ENCODE data around the gene EXT2.

Gene EXT2

GRCh38 chr11:44150401-44150800 lies 54.9 kb downstream of the EXT2 start:
- Histone ChIP-seq H3K27me3 (replicated peaks; ENCODE audit: insufficient read depth, low read length) (no peaks in the 10 kb centered on the region), H3K4me1 (ENCODE audit: low read length) (no peaks in the 10 kb centered on the region), H3K27ac (ENCODE audit: low read length) (no peak overlapping the region), H3K79me2 (ENCODE audit: low read length) (no peaks in the 10 kb centered on the region), H3K4me3 (ENCODE audit: low read length) (no peak overlapping the region), H4K20me1 (ENCODE audit: insufficient read depth, low read length) (no peaks in the 10 kb centered on the region), H2AFZ (ENCODE audit: low read length) (no peak overlapping the region), H3K9me3 (replicated peaks; ENCODE audit: insufficient read depth, low read length) (no peaks in the 10 kb centered on the region), H3K36me3 (replicated peaks; ENCODE audit: insufficient read depth, low read length) (no peaks in the 10 kb centered on the region), H3F3A (ENCODE audit: insufficient read depth, low read length) (no peaks in the 10 kb centered on the region), H3K9ac (ENCODE audit: low read length) (no peak overlapping the region), H3K4me2 (ENCODE audit: low read depth, low read length) (no peak overlapping the region), H3K9me2 (replicated peaks; ENCODE audit: insufficient read depth, low read length) (no peaks in the 10 kb centered on the region)
- DNase-seq, result no peak
- TF ChIP-seq EZH2 (optimal IDR thresholded peaks at IDR 0.05; ENCODE audit: low read depth, low read length) (no peak), EZH2phosphoT487 (IDR thresholded peaks at IDR 0.05; ENCODE audit: low read length) (no peak), CTCF (IDR thresholded peaks at IDR 0.05; ENCODE audit: low read length) (no peak)

- Histone ChIP-seq H3K36me3 (replicated peaks; ENCODE audit: insufficient read depth, low read length) (no peaks in the 10 kb centered on the region), H4K20me1 (ENCODE audit: insufficient read depth, low read length) (no peaks in the 10 kb centered on the region), H3K27me3 (replicated peaks; ENCODE audit: insufficient read depth, low read length) (no peaks in the 10 kb centered on the region), H2AFZ (ENCODE audit: low read length) (no peak overlapping the region), H3K4me2 (ENCODE audit: low read depth, low read length) (no peak overlapping the region), H3K27ac (ENCODE audit: low read length) (no peak overlapping the region), H3F3A (ENCODE audit: insufficient read depth, low read length) (no peaks in the 10 kb centered on the region), H3K9me3 (replicated peaks; ENCODE audit: insufficient read depth, low read length) (no peaks in the 10 kb centered on the region), H3K4me3 (ENCODE audit: low read length) (no peak overlapping the region), H3K79me2 (ENCODE audit: low read length) (no peaks in the 10 kb centered on the region), H3K9me2 (replicated peaks; ENCODE audit: insufficient read depth, low read length) (no peaks in the 10 kb centered on the region), H3K9ac (ENCODE audit: low read length) (no peak overlapping the region), H3K4me1 (ENCODE audit: low read length) (no peaks in the 10 kb centered on the region)
- DNase-seq, result no peak
- TF ChIP-seq EZH2 (optimal IDR thresholded peaks at IDR 0.05; ENCODE audit: low read depth, low read length), result no peak
- no peak for TF ChIP-seq EZH2phosphoT487 (IDR thresholded peaks at IDR 0.05; ENCODE audit: low read length)
- TF ChIP-seq CTCF (IDR thresholded peaks at IDR 0.05; ENCODE audit: low read length), result no peak
Observed at GRCh38 chr11:44157019-44157418, 61.5 kb downstream of the EXT2 start.

- no peak overlapping the region for H2AFZ ChIP-seq (ENCODE audit: low read length)
- H3K9ac ChIP-seq (ENCODE audit: low read length), result no peak overlapping the region
- DNase-seq, result no peak
- no peaks in the 10 kb centered on the region for H3K9me2 ChIP-seq (replicated peaks; ENCODE audit: insufficient read depth, low read length)
- no peak overlapping the region for H3K4me3 ChIP-seq (ENCODE audit: low read length)
- no peaks in the 10 kb centered on the region for H3K36me3 ChIP-seq (replicated peaks; ENCODE audit: insufficient read depth, low read length)
- no peaks in the 10 kb centered on the region for H3F3A ChIP-seq (ENCODE audit: insufficient read depth, low read length)
- H4K20me1 ChIP-seq (ENCODE audit: insufficient read depth, low read length), result no peaks in the 10 kb centered on the region
- TF ChIP-seq EZH2phosphoT487 (IDR thresholded peaks at IDR 0.05; ENCODE audit: low read length) (no peak), CTCF (IDR thresholded peaks at IDR 0.05; ENCODE audit: low read length) (no peak), EZH2 (optimal IDR thresholded peaks at IDR 0.05; ENCODE audit: low read depth, low read length) (no peak)
- no peaks in the 10 kb centered on the region for H3K4me1 ChIP-seq (ENCODE audit: low read length)
- H3K27ac ChIP-seq (ENCODE audit: low read length), result no peak overlapping the region
- H3K27me3 ChIP-seq (replicated peaks; ENCODE audit: insufficient read depth, low read length), result no peaks in the 10 kb centered on the region
- H3K79me2 ChIP-seq (ENCODE audit: low read length), result no peaks in the 10 kb centered on the region
- no peaks in the 10 kb centered on the region for H3K9me3 ChIP-seq (replicated peaks; ENCODE audit: insufficient read depth, low read length)
- no peak overlapping the region for H3K4me2 ChIP-seq (ENCODE audit: low read depth, low read length)
Observed at GRCh38 chr11:44158384-44158783, 62.9 kb downstream of the EXT2 start.

Data from MM.1S (cell line).